ENCODE results near the gene BMERB1. TPM values are rescaled to one million over a fixed set of nuclear protein-coding genes. Genes with fewer than 3 reads are reported as not detected.

BMERB1 gene
- total and polyA plus RNA-seq, 2 donors = 6.0 to 9.1 TPM

DNA sequence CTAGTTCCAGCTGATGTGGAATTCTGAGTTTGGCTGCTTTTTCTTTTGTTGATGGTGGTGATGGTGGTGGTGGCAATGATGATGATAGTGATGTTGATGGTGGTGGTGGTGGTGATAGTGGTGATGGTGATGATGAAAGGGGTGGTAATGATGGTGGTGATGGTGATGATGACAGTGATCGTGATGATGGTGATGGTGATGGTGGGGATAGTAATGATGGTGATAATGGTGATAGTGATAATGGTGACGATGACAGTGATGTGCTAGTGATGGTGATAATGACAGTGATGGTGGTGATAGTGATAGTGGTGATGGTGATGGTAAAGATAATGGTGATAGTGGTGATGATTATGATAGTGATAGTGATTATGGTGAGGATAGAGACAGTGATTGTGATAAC, 61.5 kb downstream of the BMERB1 start:
- Histone ChIP-seq H3K9me3 (ENCODE audit: control insufficient read depth in 2 of 2, insufficient read depth in 1 of 2, low read length in 1 of 2) (no peaks in the 10 kb centered on the region), H3K4me3 (ENCODE audit: low read length in 2 of 2) (no peak overlapping the region), H3K27ac (ENCODE audit: low read depth in 1 of 2, low read length in 1 of 2) (no peak overlapping the region), H3K36me3 (ENCODE audit: control insufficient read depth in 2 of 2, insufficient read depth in 2 of 2, low read length in 1 of 2) (no peaks in the 10 kb centered on the region), H3K4me1 (ENCODE audit: control insufficient read depth in 2 of 2, insufficient read depth in 2 of 2, low read length in 2 of 2) (no peaks in the 10 kb centered on the region), H3K27me3 (ENCODE audit: control insufficient read depth in 2 of 2, insufficient read depth in 1 of 2, low read length in 1 of 2) (no peaks in the 10 kb centered on the region)
- 96% methylated on average over 2 of the region's 2 CpGs for WGBS
- DNase-seq (ENCODE audit: low read depth in 6 of 9, low spot score in 9 of 9) = no peak

DNA sequence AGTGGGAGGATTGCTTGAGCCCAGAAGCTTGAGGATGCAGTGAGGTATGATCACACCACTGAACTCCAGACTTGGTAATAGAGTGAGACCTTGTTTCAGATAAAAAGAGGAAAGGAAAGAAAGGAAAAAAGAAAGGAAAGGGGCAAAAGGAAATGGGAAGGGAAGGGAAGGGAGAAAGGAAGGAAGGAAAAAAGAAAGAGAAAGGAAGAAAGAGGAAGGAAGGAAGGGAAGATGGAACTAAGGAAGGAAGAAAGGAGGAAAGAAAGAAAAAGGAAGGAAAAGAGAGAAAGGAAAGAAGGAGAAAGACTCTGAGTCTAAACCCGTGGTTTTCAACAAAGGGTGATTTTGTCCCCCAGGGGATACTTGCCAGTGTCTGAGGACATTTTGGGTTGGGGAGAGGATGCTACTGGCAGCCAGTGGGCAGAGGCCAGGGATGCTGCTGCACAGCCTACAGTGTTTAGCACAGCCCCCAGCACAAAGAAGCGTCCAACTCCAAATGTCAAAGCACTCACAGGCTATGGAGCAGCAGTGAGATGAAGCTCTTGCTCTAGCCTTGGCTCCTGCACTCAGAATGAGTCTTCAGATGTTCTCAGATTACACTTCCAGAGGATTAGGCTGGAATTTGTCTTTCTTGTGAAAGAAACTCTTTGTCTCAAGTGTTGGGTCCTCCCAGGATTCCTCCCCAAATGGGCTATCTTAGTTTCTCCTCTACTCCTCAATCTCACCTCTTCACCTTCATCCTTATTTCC, 64.2 kb downstream of the BMERB1 start:
- Histone ChIP-seq H3K9me3 (ENCODE audit: control insufficient read depth in 2 of 2, insufficient read depth in 1 of 2, low read length in 1 of 2) (no peaks in the 10 kb centered on the region), H3K27me3 (ENCODE audit: control insufficient read depth in 2 of 2, insufficient read depth in 1 of 2, low read length in 1 of 2) (no peaks in the 10 kb centered on the region), H3K4me3 (ENCODE audit: low read length in 2 of 2) (no peak overlapping the region), H3K36me3 (ENCODE audit: control insufficient read depth in 2 of 2, insufficient read depth in 2 of 2, low read length in 1 of 2) (no peaks in the 10 kb centered on the region), H3K27ac (ENCODE audit: low read depth in 1 of 2, low read length in 1 of 2) (no peak overlapping the region), H3K4me1 (ENCODE audit: control insufficient read depth in 2 of 2, insufficient read depth in 2 of 2, low read length in 2 of 2) (no peaks in the 10 kb centered on the region)
- WGBS = 95% methylated on average over 2 of the region's 2 CpGs
- DNase-seq (ENCODE audit: low read depth in 6 of 9, low spot score in 9 of 9) = no peak

DNA sequence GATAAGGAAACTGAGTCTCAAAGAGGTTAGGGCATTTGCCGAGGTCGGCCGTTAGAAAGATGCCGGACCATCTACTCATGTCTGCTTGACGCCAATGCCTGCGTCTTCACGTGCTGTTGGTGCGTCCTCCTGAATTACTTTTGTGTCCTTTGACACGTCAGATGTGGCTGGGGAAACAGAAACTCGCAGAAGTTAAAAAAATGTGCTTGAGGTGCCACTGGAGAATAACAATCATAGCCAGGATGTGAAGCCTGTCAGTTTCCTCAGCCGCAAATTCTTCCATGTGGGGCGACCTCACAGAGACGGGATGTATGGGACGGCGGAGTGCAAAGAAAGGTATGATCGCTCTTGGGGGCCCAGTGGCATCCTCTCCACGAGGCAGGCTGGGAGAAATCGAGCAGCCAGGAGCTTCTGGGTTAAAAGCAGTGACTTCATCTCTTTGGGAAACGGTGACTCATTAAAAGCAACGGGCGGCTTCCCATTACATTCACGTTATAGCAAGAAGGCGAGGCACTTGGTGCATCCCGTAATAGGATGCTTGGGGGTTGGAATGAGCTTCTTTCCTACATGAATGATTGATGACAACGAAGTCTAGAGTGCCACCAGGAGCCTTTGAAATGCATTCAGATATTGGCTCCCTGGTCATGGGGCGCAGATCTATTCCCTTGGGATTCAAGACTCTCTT, 67.8 kb downstream of the BMERB1 start:
- no peak for DNase-seq (ENCODE audit: low read depth in 6 of 9, low spot score in 9 of 9)
- Histone ChIP-seq H3K27ac (ENCODE audit: low read depth in 1 of 2, low read length in 1 of 2) (no peak overlapping the region), H3K36me3 (ENCODE audit: control insufficient read depth in 2 of 2, insufficient read depth in 2 of 2, low read length in 1 of 2) (no peaks in the 10 kb centered on the region), H3K27me3 (ENCODE audit: control insufficient read depth in 2 of 2, insufficient read depth in 1 of 2, low read length in 1 of 2) (no peaks in the 10 kb centered on the region), H3K4me3 (ENCODE audit: low read length in 2 of 2) (no peak overlapping the region), H3K9me3 (ENCODE audit: control insufficient read depth in 2 of 2, insufficient read depth in 1 of 2, low read length in 1 of 2) (no peaks in the 10 kb centered on the region), H3K4me1 (ENCODE audit: control insufficient read depth in 2 of 2, insufficient read depth in 2 of 2, low read length in 2 of 2) (no peaks in the 10 kb centered on the region)
- 91% methylated on average over 26 of the region's 26 CpGs for WGBS

DNA sequence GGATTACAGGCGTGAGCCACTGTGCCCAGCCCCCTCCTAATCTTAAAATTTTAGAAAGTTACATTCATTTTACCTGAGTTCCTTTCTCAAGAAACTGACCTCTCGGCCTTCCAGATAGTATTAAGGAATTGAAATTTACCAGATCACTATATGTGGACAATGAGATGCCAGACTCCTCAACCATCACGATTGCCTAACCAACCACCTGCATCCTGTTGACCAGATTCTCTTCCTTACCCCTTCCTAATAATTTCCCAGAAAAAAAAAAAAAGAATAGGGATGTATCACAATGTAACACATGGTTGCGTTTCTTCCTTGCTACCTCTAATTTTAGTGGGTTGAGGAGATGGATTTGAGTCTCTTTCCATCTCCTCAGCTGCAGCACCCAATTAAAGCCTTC, 72.1 kb downstream of the BMERB1 start:
- Histone ChIP-seq H3K4me1 (ENCODE audit: control insufficient read depth in 2 of 2, insufficient read depth in 2 of 2, low read length in 2 of 2) (no peaks in the 10 kb centered on the region), H3K36me3 (ENCODE audit: control insufficient read depth in 2 of 2, insufficient read depth in 2 of 2, low read length in 1 of 2) (no peaks in the 10 kb centered on the region), H3K27me3 (ENCODE audit: control insufficient read depth in 2 of 2, insufficient read depth in 1 of 2, low read length in 1 of 2) (no peaks in the 10 kb centered on the region), H3K27ac (ENCODE audit: low read depth in 1 of 2, low read length in 1 of 2) (no peak overlapping the region), H3K4me3 (ENCODE audit: low read length in 2 of 2) (no peak overlapping the region), H3K9me3 (ENCODE audit: control insufficient read depth in 2 of 2, insufficient read depth in 1 of 2, low read length in 1 of 2) (no peaks in the 10 kb centered on the region)
- no peak for DNase-seq (ENCODE audit: low read depth in 6 of 9, low spot score in 9 of 9)
- WGBS = 85% methylated on average over 4 of the region's 4 CpGs

DNA sequence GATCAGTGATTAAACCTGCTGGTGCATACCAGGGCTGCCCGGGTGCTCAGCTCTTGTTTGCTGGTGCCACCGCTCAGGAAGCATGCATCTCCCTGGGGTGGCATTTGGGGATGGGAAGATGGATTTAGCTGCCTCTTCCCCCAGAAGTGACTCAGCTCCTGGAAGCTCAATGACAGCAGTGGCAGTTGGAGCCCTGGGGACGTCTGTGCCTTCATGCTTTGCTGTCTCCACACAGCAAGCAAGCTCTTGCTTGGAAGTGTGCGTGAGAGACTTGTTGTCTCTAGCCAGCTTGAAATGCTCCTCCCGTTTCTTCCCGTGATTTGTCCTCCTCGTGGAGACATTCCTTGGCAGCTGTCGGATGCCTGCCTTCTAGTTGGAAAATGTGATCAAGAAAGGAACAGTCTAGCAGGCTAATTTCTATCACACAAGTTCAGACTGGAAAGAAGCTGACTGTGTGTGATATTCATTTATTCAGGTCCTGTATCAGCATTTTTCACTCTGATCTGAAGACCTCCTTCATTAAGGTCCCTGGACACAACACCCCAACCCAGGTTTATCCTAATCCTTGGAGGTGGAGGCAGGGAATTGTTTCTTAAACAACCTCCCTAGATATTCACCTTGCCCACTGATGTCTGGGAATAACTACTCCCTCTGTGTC, 73.0 kb downstream of the BMERB1 start:
- WGBS = 64% methylated on average over 8 of the region's 8 CpGs
- no peak for DNase-seq (ENCODE audit: low read depth in 6 of 9, low spot score in 9 of 9)
- H3K4me1 ChIP-seq (ENCODE audit: control insufficient read depth in 2 of 2, insufficient read depth in 2 of 2, low read length in 2 of 2) = no peaks in the 10 kb centered on the region
- H3K27me3 ChIP-seq (ENCODE audit: control insufficient read depth in 2 of 2, insufficient read depth in 1 of 2, low read length in 1 of 2) = no peaks in the 10 kb centered on the region
- no peaks in the 10 kb centered on the region for H3K9me3 ChIP-seq (ENCODE audit: control insufficient read depth in 2 of 2, insufficient read depth in 1 of 2, low read length in 1 of 2)
- no peak overlapping the region for H3K27ac ChIP-seq (ENCODE audit: low read depth in 1 of 2, low read length in 1 of 2)
- no peak overlapping the region for H3K4me3 ChIP-seq (ENCODE audit: low read length in 2 of 2)
- no peaks in the 10 kb centered on the region for H3K36me3 ChIP-seq (ENCODE audit: control insufficient read depth in 2 of 2, insufficient read depth in 2 of 2, low read length in 1 of 2)

DNA sequence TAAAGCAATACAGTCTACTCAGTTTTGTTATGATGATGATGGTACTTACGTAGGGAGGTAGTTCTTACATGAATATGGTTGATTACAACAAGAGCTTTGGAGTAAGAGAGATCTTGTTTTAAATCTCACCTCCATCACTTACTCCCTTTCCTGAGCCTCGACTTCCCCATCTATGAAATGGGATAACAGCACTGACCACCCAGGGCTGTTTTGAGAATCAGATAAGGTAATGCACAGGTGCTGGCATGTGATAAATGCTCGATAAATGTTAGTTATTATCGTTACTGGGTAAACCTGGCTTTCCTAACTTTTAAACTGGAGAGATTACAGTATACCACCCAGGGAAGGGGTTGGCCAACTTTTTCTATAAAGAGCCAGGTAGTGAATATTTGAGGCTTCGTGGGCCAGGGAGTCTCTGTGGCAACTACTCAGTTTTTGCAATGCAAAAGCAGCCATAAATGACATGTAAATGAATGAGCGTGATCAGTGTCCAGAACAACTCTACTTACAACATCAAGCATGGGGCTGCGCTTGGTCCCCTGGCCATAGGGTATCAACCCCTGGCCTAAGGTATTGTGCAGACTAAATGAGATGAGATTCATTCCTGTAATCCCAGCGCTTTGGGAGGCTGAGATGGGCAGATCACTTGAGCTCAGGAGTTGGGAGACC, 73.7 kb downstream of the BMERB1 start:
- Histone ChIP-seq H3K4me3 (ENCODE audit: low read length in 2 of 2) (no peak overlapping the region), H3K27ac (ENCODE audit: low read depth in 1 of 2, low read length in 1 of 2) (no peak overlapping the region), H3K9me3 (ENCODE audit: control insufficient read depth in 2 of 2, insufficient read depth in 1 of 2, low read length in 1 of 2) (no peaks in the 10 kb centered on the region), H3K27me3 (ENCODE audit: control insufficient read depth in 2 of 2, insufficient read depth in 1 of 2, low read length in 1 of 2) (no peaks in the 10 kb centered on the region), H3K36me3 (ENCODE audit: control insufficient read depth in 2 of 2, insufficient read depth in 2 of 2, low read length in 1 of 2) (no peaks in the 10 kb centered on the region), H3K4me1 (ENCODE audit: control insufficient read depth in 2 of 2, insufficient read depth in 2 of 2, low read length in 2 of 2) (no peaks in the 10 kb centered on the region)
- WGBS = 93% methylated on average over 8 of the region's 8 CpGs
- DNase-seq (ENCODE audit: low read depth in 6 of 9, low spot score in 9 of 9) = no peak

DNA sequence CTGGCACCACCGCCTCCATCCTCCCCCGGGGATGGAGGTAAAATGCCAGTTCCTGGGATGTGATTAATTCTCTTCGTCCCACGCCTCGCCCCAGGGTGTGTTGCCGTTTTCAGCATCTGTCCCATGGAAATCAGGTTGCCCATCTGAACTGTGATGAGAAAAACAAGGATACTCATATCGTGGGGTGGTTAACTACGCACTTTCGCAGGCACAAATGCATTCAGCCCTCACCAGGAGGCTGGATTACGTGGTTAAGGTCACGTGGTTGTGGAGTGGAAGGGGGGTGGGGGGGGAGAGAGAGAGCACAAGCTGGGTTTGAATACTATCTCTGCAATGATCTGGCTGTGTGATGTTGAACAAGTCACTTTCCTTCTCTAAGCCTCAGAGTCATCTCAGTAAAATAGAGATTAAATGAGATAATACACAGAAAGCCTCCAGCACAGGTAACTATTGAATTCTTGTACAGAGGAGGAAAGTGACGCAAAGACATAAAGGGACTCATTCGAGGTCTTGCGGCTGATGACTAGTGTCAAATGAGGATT, 74.7 kb downstream of the BMERB1 start:
- Histone ChIP-seq H3K9me3 (ENCODE audit: control insufficient read depth in 2 of 2, insufficient read depth in 1 of 2, low read length in 1 of 2) (no peaks in the 10 kb centered on the region), H3K4me3 (ENCODE audit: low read length in 2 of 2) (no peak overlapping the region), H3K36me3 (ENCODE audit: control insufficient read depth in 2 of 2, insufficient read depth in 2 of 2, low read length in 1 of 2) (no peaks in the 10 kb centered on the region), H3K4me1 (ENCODE audit: control insufficient read depth in 2 of 2, insufficient read depth in 2 of 2, low read length in 2 of 2) (no peaks in the 10 kb centered on the region), H3K27ac (ENCODE audit: low read depth in 1 of 2, low read length in 1 of 2) (no peak overlapping the region), H3K27me3 (ENCODE audit: control insufficient read depth in 2 of 2, insufficient read depth in 1 of 2, low read length in 1 of 2) (no peaks in the 10 kb centered on the region)
- peak in 2 of 9 donors; percentile 3 to 12 for DNase-seq (ENCODE audit: low read depth in 6 of 9, low spot score in 9 of 9)
- WGBS = 82% methylated on average over 14 of the region's 14 CpGs

DNA sequence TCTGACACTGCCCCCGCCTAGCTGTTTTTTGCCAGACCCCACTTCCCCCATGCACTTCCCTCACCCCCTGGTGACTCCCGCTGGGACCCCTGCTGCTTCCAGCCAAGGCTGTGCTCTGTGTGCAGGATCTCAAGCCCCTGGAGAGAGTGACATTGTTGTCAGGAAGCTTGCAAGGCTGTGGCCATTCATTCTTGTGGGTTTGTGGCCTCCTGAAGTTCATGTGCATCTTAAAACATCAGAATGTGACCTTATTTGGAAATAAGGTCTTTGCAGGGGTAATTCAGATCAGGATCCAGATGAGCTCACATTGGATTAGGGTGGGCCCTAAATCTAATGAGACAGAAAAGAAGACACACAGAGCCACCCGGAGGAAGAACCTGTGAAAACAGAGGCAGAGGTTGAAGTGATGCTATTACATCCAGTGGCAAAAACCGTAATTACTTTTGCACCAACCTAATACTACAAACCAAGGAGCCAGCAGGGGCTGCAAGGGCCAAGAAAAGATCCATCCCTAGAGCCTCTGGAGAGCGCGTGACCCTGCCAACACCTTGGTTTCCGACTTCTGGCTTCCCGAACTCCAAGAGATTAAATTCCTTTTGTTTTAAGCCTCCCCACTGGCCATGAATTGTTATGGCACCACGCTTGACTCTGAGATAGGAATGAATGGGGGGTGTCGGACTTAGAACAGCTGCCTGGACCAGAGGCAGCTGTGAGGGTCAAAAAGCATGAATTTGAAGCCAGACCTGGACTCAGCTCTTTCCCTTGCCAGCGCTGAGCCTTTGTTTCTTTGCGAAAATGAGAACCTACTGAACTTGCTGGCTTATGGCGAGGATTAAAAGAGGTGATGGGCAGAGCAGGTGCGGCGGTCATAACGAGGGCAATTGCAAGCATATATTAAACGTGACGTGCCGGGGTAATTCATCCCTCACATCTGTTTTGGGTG, 75.5 kb downstream of the BMERB1 start:
- Histone ChIP-seq H3K36me3 (ENCODE audit: control insufficient read depth in 2 of 2, insufficient read depth in 2 of 2, low read length in 1 of 2) (no peaks in the 10 kb centered on the region), H3K27me3 (ENCODE audit: control insufficient read depth in 2 of 2, insufficient read depth in 1 of 2, low read length in 1 of 2) (no peaks in the 10 kb centered on the region), H3K9me3 (ENCODE audit: control insufficient read depth in 2 of 2, insufficient read depth in 1 of 2, low read length in 1 of 2) (no peaks in the 10 kb centered on the region), H3K4me1 (ENCODE audit: control insufficient read depth in 2 of 2, insufficient read depth in 2 of 2, low read length in 2 of 2) (no peaks in the 10 kb centered on the region), H3K4me3 (ENCODE audit: low read length in 2 of 2) (no peak overlapping the region), H3K27ac (ENCODE audit: low read depth in 1 of 2, low read length in 1 of 2) (no peak overlapping the region)
- 92% methylated on average over 19 of the region's 19 CpGs for WGBS
- DNase-seq (ENCODE audit: low read depth in 6 of 9, low spot score in 9 of 9) = no peak

Measured in thymus (tissue), 11 donors.